ENCODE results near the gene PHF8. TPM values are rescaled to one million over a fixed set of nuclear protein-coding genes. Genes with fewer than 3 reads are reported as not detected.

The PHF8 gene
- polyA plus RNA-seq, 2 of the 4 experiments (the other 2 are of a cell fraction): 7.6 to 11.7 TPM

GRCh38 chrX:54049801-54050200 is 5.5 kb upstream of the PHF8 start:
- Histone ChIP-seq H3K4me1 (peaks cover 16% of the 10 kb centered on the region), H3K9me3 (no peaks in the 10 kb centered on the region), H3K27ac (no peak overlapping the region), H3K4me2 (no peak overlapping the region), H3K4me3 (no peak overlapping the region)
- ChIA-PET CTCF (no interaction called here), POLR2A (no interaction called here)
- ATAC-seq (no peak), DNase-seq (ENCODE audit: low read depth in 1 of 2, low spot score in 1 of 2) (no peak), FAIRE-seq (no peak)
- no peak for TF ChIP-seq POLR2AphosphoS2 (conservative IDR thresholded peaks at IDR 0.05; ENCODE audit: low read length)
- TF ChIP-seq FOXS1 (CRISPR knock-in tag; IDR thresholded peaks at IDR 0.05): no peak
- TF ChIP-seq HOXB5 (CRISPR knock-in tag; IDR thresholded peaks at IDR 0.05): no peak
- no peak for TF ChIP-seq NFE2L2 (conservative IDR thresholded peaks at IDR 0.05; ENCODE audit: low read length)
- no peak for TF ChIP-seq BHLHE40 (IDR thresholded peaks at IDR 0.05; ENCODE audit: low read depth, low read length)
- no peak for TF ChIP-seq MAZ (IDR thresholded peaks at IDR 0.05; ENCODE audit: borderline replicate concordance, low read depth, low read length)
- TF ChIP-seq RAD21 (conservative IDR thresholded peaks at IDR 0.05 in 1 of 2, IDR thresholded peaks at IDR 0.05 in 1 of 2): no peak
- TF ChIP-seq BCL3 (IDR thresholded peaks at IDR 0.05): no peak
- TF ChIP-seq RARB (CRISPR knock-in tag; IDR thresholded peaks at IDR 0.05): no peak
- no peak for TF ChIP-seq USF2 (IDR thresholded peaks at IDR 0.05)
- no peak for TF ChIP-seq SREBF2 (IDR thresholded peaks at IDR 0.05)
- TF ChIP-seq JUNB (IDR thresholded peaks at IDR 0.05): no peak
- no peak for TF ChIP-seq CHD2 (IDR thresholded peaks at IDR 0.05; ENCODE audit: low read length, partially characterized antibody)
- no peak for TF ChIP-seq ELK1 (IDR thresholded peaks at IDR 0.05; ENCODE audit: low read depth, low read length)
- no peak for TF ChIP-seq GATA3 (IDR thresholded peaks at IDR 0.05; ENCODE audit: borderline replicate concordance)
- no peak for TF ChIP-seq TP53 (CRISPR knock-in tag; IDR thresholded peaks at IDR 0.05)
- no peak for TF ChIP-seq HOXA7 (CRISPR knock-in tag; IDR thresholded peaks at IDR 0.05)
- WGBS (ENCODE audit: missing lambda C conversion rate): 50% methylated on average over 2 of the region's 3 CpGs

- CTCF ChIA-PET: no interaction called here
- DNase-seq (ENCODE audit: low read depth in 1 of 2, low spot score in 1 of 2) (no peak), FAIRE-seq (no peak), ATAC-seq (no peak)
- Histone ChIP-seq H3K4me2 (no peak overlapping the region), H3K4me1 (peaks cover 16% of the 10 kb centered on the region), H3K9me3 (no peaks in the 10 kb centered on the region), H3K27ac (no peak overlapping the region), H3K4me3 (no peak overlapping the region)
- WGBS (ENCODE audit: missing lambda C conversion rate): 40% methylated on average over 1 of the region's 1 CpG
- peak; percentile 89 for TF ChIP-seq MAFK (IDR thresholded peaks at IDR 0.05; ENCODE audit: partially characterized antibody)
- TF ChIP-seq RARB (CRISPR knock-in tag; IDR thresholded peaks at IDR 0.05): no peak
- POLR2A ChIA-PET: no interaction called here
Measured at GRCh38 chrX:54048412-54048811, 4.1 kb upstream of the PHF8 start.

- ATAC-seq: no peak
- peak overlapping the region; percentile 96 to 99; a peak in 4 of 6 replicates for H3K27ac ChIP-seq
- peak in 1 of 2 experiments; percentile 61 for DNase-seq (ENCODE audit: low read depth in 1 of 2, low spot score in 1 of 2)
- H3K4me2 ChIP-seq: peak overlapping the region; percentile 86
- no peaks in the 10 kb centered on the region for H3K9me3 ChIP-seq
- H3K4me1 ChIP-seq: peaks cover 16% of the 10 kb centered on the region
- ChIA-PET POLR2A (interaction anchor here (0.9 to 3.2 kb wide), 2 partner anchors 138 to 362 kb away, joined by 5 to 16 read pairs; partner anchors contain the start of gene FAM120C), CTCF (no interaction called here)
- TF ChIP-seq CEBPB (IDR thresholded peaks at IDR 0.05): peak in 1 of 2 experiments; percentile 71; a peak in 2 of 4 replicates
- no peak for TF ChIP-seq CBX8 (IDR thresholded peaks at IDR 0.05)
- no peak for FAIRE-seq
- 72% methylated on average over 12 of the region's 12 CpGs for WGBS (ENCODE audit: missing lambda C conversion rate)
- H3K4me3 ChIP-seq: no peak overlapping the region
Measured at GRCh38 chrX:54045563-54046228, 1.4 kb upstream of the PHF8 start.

Measured in A549 (cell line).